GM20431 (cell line): ENCODE results near the gene SERPINB12.

Source experiments
- in situ Hi-C: fragments of 300-500 bp; cut with MseI, MboI; formaldehyde crosslinking; loops from one replicate; pipeline ENCODE4 v1.15.0; 2020; ENCODE audit warnings: low sequenced_read_pairs; ENCODE audit not compliant: unreplicated experiment

SERPINB12 gene

DNA sequence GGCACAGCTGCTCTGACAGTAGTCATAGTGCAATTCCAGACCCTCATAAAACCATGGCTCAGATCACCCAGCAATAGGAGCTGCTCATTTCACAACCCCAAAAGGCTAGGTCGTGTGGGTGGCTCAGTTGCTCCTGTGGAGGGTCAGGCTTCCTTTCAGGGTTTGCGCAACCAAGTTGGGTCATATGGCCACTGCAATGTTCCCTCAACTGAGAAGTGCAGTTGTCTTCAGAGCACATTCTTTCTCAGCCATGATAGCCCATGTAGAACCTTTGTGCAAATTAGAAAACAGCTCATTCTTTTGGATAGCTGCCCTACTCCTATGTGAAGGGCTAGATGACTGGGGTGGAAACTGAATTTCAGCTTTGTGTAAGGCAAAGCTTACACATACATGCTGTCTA, 48.2 kb downstream of the SERPINB12 start:
- in situ Hi-C loops: loop anchor here (25.0 kb wide), 1 partner anchor 103 kb away; the partner anchor contains the start of gene SERPINB5

DNA sequence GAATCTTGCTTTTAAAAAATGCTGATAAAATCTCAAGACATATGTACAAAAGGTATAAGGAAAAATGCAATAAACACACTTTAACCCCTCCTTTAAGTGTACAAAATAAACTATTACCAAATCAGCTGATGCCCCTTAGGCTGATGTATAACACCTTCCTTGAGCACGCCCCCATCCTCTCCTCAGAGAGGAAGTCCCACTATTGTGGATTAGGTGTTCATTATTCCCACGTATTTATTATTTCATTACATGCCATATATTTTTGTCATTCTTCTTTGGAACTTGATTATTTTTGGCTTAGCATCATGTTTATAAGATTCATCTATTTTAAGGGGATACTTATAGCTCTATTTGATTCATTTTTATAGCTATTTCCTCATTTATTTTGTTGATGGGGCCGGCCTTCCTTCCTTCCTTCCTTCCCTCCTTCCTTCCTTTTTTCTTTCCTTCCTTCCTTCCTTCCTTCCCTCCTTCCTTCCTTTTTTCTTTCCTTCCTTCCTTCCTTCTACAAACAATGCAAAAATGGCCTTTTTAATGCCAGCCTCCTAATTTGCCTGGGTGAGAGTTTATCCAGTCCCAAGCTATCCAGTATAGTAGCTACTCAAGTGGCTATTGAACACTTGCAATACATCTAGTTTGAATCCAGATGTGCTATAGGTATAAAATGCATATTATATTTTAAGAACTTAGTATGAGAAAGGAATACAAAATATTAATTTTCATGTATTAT, 49.0 kb downstream of the SERPINB12 start:
- in situ Hi-C loops: loop anchor here (25.0 kb wide), 1 partner anchor 104 kb away; the partner anchor contains the start of gene SERPINB5

- in situ Hi-C loops: loop anchor here (25.0 kb wide), 1 partner anchor 104 kb away; the partner anchor contains the start of gene SERPINB5
These were observed 49.6 kb downstream of the SERPINB12 start for GRCh38 chr18:63591725-63592124.

DNA sequence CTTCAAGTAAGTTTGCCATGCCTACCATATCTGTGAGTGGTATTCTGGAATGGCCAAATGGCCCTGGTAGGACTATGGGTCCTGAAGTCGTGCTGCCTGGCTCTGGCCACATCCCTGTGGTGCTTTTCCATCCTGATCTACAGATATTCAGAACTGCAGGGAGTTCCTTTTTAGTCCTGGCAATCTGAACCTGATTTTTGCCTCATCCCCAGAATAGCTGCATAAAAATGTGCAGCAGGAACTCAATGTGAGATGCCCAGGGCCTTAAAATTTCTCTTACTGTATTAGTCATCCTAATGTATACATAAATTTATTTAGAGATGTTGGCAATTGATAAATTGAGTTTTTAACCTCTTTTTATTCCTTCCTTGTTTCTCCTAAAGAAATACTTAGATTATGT, 50.3 kb downstream of the SERPINB12 start:
- in situ Hi-C loops: loop anchor here (25.0 kb wide), 1 partner anchor 105 kb away; the partner anchor contains the start of gene SERPINB5

DNA sequence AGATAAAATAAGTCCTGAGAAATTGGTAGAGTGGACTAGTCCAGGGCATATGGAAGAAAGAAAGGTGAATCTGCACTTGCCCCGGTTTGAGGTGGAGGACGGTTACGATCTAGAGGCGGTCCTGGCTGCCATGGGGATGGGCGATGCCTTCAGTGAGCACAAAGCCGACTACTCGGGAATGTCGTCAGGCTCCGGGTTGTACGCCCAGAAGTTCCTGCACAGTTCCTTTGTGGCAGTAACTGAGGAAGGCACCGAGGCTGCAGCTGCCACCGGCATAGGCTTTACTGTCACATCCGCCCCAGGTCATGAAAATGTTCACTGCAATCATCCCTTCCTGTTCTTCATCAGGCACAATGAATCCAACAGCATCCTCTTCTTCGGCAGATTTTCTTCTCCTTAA, 54.8 kb downstream of the SERPINB12 start:
- in situ Hi-C loops: loop anchor here (25.0 kb wide), 1 partner anchor 110 kb away; the partner anchor contains the start of gene SERPINB5

- in situ Hi-C loops: no loop called here
These were observed 61.2 kb downstream of the SERPINB12 start for GRCh38 chr18:63603355-63603754.

- in situ Hi-C loops: no loop called here
These were observed 61.6 kb downstream of the SERPINB12 start for GRCh38 chr18:63603772-63604171.

DNA sequence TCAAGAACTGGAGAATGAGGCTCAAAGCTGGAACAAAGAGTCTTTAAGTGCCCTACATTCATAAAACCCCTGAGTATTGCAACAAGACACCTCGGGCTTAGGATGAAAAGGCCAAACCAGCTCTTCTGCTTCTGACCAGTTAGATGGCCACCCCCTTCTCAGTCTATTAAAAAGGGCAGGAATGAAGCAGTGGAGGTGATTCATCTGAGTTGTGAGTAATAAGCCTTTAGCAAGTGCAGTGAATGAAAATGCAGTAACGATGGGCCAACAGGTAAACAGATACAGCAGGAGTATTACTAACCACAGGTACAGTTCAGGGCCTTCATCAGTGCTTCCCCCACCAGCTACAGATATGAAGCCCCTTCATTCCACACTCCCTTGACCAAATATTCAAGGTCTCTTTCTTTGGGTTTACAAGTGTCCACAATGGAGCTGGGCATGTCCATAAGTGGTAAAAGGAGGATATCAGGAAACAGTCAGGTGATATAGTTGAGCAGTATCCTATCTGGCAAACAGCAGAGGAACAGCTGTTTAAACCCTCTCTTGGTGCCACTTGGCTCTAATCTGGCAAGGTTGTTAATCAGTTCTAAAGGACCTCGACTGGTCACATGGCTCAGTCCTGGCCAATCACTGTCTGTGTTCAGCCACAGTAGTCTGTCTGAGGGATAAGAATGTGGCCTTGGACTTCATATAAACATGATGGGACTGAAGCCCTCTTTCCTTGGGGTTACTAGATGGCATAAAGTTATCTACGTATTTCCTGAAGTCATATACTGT, 62.8 kb downstream of the SERPINB12 start:
- in situ Hi-C loops: no loop called here

DNA sequence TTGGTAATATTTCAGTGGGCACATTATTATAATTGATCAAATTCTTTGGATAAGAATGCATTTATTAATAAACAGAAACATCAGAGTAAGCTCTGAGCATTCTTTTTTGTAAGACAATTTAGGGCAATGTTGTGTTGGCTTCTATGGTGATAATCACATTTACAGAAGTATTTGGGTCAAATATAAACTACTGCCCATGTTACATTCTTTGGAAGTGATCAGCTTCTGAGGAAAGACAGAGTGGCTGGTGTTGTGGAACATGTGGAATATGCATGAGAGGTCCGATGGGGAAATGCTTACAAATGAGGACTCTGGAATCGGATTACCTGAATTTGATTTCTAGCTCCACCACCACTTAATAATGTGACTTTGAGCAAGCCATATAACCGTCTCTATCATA, 64.4 kb downstream of the SERPINB12 start:
- in situ Hi-C loops: no loop called here

DNA sequence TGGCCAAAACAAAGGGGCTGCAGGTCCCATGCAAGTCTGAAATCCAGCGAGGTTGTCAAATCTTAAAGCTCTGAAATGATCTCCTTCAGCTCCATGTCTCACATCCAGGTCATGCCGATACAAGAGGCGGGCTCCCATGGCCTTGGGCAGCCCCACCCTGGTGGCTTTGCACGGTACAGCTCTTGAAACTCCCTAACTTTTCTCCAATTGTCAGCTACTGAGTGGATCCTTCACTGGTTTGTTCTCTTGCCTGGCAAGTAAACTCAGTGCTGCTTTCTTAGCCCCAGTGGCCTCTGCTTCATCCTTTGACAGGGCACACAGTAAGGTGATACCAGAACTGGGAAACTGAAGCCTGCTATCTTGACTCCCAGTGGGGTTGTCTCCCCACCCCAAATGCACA, 71.3 kb downstream of the SERPINB12 start:
- in situ Hi-C loops: no loop called here

DNA sequence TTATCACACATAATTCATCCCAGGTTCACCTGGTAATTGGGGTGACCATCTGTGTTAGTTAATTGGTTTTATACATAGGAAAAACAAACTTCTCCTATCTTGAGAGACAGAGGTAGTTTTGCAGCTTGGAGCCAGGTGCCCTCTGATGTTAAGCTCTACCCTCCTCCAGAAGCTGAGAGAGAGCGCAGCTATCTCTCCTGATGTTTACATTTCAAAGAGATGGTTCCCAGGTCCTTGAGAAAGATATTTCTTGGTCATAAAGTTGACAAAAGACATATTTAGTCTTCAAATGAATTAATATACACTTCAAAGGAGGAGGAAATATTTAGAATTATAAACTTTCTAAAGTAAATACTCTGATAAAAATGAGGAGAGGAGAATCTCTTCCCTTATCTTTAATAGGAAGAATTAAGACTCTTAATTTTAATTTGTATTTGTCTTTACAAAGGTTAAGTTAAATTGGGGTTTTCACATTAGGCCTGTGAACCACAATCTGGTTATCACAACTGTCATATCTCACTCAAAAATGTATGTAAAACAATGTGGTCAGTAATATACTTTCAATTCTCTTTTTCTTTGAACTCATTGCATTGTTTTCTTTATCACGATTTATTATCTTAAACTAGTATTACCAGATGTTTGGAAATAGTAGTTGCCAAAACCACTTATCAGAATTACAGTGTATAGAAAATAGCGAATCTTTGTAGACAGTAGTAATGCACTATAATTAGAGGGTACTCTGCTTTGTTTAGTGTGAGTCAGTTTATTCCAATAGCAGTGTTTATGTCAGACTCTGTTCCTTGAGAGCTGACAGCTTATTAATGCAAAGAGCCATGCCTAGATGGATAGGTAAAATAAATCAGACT, 75.1 kb downstream of the SERPINB12 start:
- in situ Hi-C loops: no loop called here

- in situ Hi-C loops: no loop called here
These were observed 75.7 kb downstream of the SERPINB12 start for GRCh38 chr18:63617915-63618234.
